Dendritic cell treated with granulocyte-macrophage colony-stimulating factor and Interleukin-4, amounts not matched to agents 40 ng/mL and 50 ng/mL, for 4 days (primary cell): ENCODE data around the gene PPIC.
"Not testable (repeated sequence)": the region's sequence is repeated elsewhere in the genome, so short reads cannot be mapped to it uniquely, and the experiment has no call there.

Experiments used
- H3K27ac Mint-ChIP-seq: one replicate; pipeline ENCODE4 v1.8.0; 2022; ENCODE audit warnings: mild to moderate bottlenecking, mixed read lengths
- H3K27me3 Mint-ChIP-seq: one replicate; pipeline ENCODE4 v1.8.0; 2022; ENCODE audit warnings: mild to moderate bottlenecking, mixed read lengths
- H3K36me3 Mint-ChIP-seq: one replicate; pipeline ENCODE4 v1.8.0; 2022; ENCODE audit warnings: low read depth, mixed read lengths
- H3K4me1 Mint-ChIP-seq: one replicate; pipeline ENCODE4 v1.8.0; 2022; ENCODE audit warnings: low read depth, mixed read lengths
- H3K4me3 Mint-ChIP-seq: one replicate; pipeline ENCODE4 v1.8.0; 2022; ENCODE audit warnings: mild to moderate bottlenecking, moderate library complexity, mixed read lengths
- H3K9me3 Mint-ChIP-seq: one replicate; pipeline ENCODE4 v1.8.0; 2022; ENCODE audit warnings: mixed read lengths
- intact Hi-C: fragments of 100-400 bp; cut with micrococcal nuclease; formaldehyde crosslinking; loops from one replicate; pipeline ENCODE4 v1.15.0; 2022

Gene PPIC

DNA sequence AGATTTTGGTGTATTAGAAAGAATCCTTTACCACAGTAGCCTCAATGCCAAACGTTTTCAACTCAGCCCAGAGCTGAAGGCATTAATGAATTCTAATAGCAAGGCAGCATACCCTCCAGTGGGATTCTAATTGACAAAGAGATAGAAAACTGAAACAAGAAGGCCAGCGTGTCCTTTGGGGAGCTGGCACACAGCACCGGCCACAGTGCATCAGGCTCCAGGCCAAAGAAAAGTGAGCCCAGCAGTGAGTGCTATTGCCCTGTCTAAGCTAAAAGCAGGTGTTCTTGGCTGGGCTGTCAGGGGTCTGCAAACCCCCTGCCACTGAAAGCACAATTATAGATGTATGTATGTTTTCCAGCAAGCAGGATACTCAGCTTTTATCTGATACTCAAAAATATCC is 40.4 kb downstream of the PPIC start:
- no peak overlapping the region for H3K4me3 Mint-ChIP-seq
- H3K27me3 Mint-ChIP-seq, result no peaks in the 10 kb centered on the region
- intact Hi-C loops, result no loop called here
- no peaks in the 10 kb centered on the region for H3K9me3 Mint-ChIP-seq
- H3K4me1 Mint-ChIP-seq, result no peaks in the 10 kb centered on the region
- H3K36me3 Mint-ChIP-seq, result no peaks in the 10 kb centered on the region
- H3K27ac Mint-ChIP-seq, result no peak overlapping the region

DNA sequence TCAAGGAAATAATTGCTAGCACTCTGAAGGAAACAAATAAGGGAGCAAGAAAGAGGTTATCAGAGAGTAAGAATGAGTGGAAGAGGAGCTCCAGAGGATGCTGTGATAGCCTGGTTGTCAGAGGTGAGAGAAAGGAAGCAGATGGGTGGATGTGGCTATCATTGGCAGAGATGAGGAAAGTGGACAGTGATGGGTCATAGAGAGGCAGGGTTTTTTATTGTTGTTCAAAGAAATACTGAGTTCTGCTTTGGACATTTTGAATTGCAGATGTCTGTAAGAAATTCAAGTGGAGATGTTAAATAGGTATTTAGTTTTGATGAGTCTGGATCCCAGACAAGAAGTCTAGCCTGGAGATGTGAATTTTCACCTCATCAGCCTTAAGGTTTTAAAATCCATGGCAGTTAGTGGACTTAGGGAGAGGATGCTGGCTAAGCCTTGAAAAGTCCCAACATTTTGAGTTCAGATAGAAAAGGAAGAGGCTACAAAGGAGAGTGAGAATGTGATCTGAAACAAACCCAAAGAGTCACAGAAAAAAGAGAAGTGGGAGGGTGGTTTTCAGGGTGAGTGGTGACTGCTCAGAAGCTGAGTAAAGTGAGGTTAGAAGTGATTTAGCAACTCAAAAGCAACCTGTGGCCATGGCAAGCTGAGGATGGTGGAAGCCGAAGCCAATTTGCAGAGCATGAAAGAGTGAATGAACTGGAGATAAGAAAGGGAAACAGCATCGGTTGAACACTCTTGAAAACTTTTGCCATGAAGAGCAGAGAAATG is 50.4 kb downstream of the PPIC start:
- intact Hi-C loops, result no loop called here
- Mint-ChIP-seq H3K9me3 (no peaks in the 10 kb centered on the region), H3K4me3 (no peak overlapping the region), H3K27me3 (no peaks in the 10 kb centered on the region), H3K36me3 (no peaks in the 10 kb centered on the region), H3K4me1 (peaks cover 11% of the 10 kb centered on the region), H3K27ac (peak overlapping the region; percentile 1)

DNA sequence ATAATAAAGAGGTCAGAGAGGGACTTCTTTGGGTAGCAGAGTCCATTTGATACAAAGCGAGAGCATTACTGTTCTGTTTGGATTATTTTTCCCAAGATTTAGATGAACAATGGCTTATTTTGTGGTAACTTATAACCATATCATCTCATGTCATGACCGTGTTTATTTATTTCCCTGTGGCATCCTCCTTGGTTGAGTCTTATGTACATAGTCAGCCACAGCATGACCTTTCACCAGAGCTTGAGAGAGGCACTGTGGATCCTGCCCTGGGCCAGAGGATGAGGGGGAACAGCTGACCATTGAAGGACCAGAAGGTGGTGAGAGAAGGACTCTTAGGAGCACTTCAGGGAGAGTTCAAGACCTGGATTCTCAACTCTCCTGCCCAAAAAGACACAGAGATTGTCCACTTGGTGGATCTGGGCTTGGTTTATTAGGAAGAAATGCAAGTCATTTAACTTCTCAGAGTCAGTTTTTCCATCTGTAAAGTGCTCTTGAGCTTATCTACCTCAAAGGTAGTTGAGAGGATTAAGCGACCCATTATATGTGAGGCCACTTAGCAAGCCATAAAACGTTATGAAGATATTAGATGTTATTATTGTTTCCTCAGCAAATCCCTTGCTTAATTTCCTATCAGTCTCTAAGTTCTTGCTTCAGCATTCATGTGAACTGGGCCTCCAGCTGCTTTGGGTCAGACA is 51.4 kb downstream of the PPIC start:
- no peak overlapping the region for H3K4me3 Mint-ChIP-seq
- H3K27ac Mint-ChIP-seq, result no peak overlapping the region
- intact Hi-C loops, result no loop called here
- no peaks in the 10 kb centered on the region for H3K27me3 Mint-ChIP-seq
- H3K4me1 Mint-ChIP-seq, result peaks cover 11% of the 10 kb centered on the region
- H3K9me3 Mint-ChIP-seq, result no peaks in the 10 kb centered on the region
- H3K36me3 Mint-ChIP-seq, result no peaks in the 10 kb centered on the region

DNA sequence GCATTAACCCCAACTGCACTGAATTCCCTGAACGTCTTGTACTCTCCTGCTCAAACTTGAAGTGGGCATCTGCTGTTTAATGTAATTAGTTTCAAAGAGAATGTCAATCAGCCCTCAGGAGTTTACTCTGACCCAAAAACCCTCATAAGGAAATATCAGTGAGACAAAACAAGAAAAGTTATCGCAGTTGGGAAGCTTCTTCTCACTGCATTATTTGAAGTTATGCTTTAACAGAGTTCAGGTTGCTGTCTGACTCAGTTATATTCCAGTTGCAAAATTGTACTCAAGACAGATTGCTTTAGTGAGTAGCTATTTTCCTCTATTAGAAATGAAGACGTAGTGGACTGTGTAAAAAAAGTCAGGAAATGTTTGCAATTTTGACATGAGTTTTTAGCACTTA is 52.1 kb downstream of the PPIC start:
- Mint-ChIP-seq H3K27me3 (no peaks in the 10 kb centered on the region), H3K4me1 (peaks cover 11% of the 10 kb centered on the region), H3K27ac (no peak overlapping the region), H3K9me3 (no peaks in the 10 kb centered on the region), H3K36me3 (no peaks in the 10 kb centered on the region), H3K4me3 (no peak overlapping the region)
- intact Hi-C loops, result no loop called here

DNA sequence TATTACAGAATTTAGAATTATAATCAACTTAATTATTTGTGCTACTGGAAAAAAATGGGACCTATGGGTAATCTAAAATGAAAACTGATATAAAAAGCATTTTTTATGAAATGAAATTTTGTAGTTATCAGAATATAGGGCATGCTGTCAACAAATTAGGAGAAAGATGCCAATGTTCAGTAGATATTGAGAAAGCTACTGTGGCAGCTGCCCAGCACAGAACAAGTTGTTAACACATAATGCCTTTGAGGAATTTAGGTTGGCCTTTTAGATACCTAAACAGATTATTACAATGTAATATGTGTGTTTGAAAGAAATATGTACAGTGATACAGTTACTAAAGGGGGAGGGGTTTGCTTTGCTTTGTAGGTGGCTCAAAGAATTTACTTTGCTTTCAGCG is 54.1 kb downstream of the PPIC start:
- no peaks in the 10 kb centered on the region for H3K27me3 Mint-ChIP-seq
- no peaks in the 10 kb centered on the region for H3K36me3 Mint-ChIP-seq
- no peak overlapping the region for H3K27ac Mint-ChIP-seq
- H3K4me1 Mint-ChIP-seq, result peaks cover 11% of the 10 kb centered on the region
- no peaks in the 10 kb centered on the region for H3K9me3 Mint-ChIP-seq
- H3K4me3 Mint-ChIP-seq, result no peak overlapping the region
- intact Hi-C loops, result no loop called here

DNA sequence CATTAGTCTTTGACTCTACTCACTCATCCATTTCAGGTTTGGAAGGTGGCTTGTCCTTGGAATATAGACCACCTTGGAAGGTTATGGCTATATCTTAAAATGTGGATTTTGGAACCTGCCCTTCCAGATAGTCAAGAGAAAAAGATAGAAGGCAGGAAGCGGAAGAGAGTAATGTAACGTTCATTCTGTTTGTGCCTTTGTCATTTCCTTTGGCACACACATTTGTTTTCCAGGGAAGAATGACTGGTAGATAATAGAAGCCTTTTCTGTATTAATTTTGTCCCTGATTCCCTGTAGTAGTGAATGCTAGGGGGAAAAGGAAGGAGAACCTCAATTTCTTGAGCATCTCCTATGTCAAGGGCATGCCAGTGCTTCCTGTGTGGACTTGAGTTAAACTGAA is 54.7 kb downstream of the PPIC start:
- intact Hi-C loops, result no loop called here
- H3K4me3 Mint-ChIP-seq, result no peak overlapping the region
- H3K9me3 Mint-ChIP-seq, result no peaks in the 10 kb centered on the region
- no peaks in the 10 kb centered on the region for H3K36me3 Mint-ChIP-seq
- H3K4me1 Mint-ChIP-seq, result peaks cover 11% of the 10 kb centered on the region
- H3K27me3 Mint-ChIP-seq, result no peaks in the 10 kb centered on the region
- H3K27ac Mint-ChIP-seq, result no peak overlapping the region

DNA sequence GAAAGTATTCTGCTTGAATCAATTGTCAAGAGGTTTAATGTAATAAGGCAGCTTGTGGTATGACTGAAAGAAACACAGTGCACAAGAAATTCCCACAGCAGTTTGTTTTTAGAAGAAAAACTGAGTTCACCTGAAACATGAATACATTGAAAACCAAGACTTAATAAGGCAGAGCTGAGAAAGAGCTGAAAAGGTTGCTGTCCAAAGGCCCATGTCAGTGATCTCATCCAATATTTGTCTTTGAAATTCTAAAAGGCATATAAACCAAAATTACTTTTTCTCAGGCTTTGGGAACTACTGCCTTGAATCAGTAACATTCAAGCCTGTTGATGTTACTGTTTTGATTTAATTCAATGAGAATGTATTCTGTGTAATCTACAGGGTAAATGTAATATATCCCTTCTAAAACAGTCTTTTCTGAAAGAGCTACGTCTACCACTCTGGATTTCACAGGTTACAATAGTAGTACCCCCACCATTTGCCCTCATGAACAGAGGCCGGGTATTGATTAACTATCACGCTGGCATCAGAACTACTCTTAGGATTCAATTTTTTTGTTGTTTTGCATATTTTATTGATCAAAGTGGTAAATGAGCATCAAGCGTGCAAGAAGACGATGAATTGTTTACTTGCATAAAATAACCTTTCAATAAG is 57.8 kb downstream of the PPIC start:
- Mint-ChIP-seq H3K4me3 (no peak overlapping the region), H3K27me3 (no peaks in the 10 kb centered on the region), H3K36me3 (no peaks in the 10 kb centered on the region), H3K4me1 (no peaks in the 10 kb centered on the region), H3K27ac (no peak overlapping the region), H3K9me3 (no peaks in the 10 kb centered on the region)
- intact Hi-C loops, result no loop called here

DNA sequence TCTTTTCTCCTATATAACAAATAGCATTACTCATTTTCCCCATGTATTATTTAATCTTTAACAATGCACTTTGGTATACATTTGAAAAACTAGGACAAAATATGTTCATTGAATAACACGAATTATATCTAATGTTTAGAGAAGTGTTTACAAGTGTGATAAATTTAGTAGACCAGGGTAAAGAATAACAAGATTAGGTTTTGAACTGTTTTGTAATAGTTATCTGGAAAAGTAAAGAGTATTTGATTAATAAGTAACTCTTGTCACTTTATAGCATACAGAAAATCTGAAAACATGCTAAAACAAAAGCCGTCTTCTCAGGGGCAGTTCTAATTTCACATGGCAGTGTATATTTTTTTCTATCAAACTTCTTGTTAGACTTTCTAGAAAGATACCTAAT is 58.5 kb downstream of the PPIC start:
- no peak overlapping the region for H3K27ac Mint-ChIP-seq

DNA sequence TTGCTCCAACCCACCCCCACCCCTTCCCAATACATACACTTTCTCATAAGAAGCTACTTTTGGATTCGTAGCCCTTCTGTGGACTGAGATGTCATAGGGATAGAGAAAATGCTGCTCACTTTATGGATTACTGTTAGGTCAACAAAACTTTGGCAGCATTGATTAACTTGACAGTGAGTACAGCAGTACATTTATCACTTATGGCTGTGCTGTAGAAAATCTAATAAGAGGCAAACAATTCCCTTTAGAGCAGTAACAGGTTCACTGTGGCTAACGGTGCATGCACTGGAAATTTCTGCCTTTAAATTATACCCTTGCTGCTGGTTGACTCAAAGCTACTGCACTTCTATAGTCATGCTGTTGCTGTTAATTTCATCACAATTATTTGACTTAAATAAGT is 59.2 kb downstream of the PPIC start:
- Mint-ChIP-seq H3K4me3 (no peak overlapping the region), H3K9me3 (no peaks in the 10 kb centered on the region), H3K4me1 (no peaks in the 10 kb centered on the region), H3K27ac (no peak overlapping the region), H3K27me3 (no peaks in the 10 kb centered on the region), H3K36me3 (no peaks in the 10 kb centered on the region)
- intact Hi-C loops, result no loop called here

More for the DNA sequence above, 58.5 kb downstream of the PPIC start:
- Mint-ChIP-seq H3K9me3 (no peaks in the 10 kb centered on the region), H3K4me1 (no peaks in the 10 kb centered on the region), H3K27me3 (no peaks in the 10 kb centered on the region), H3K4me3 (no peak overlapping the region), H3K36me3 (no peaks in the 10 kb centered on the region)
- intact Hi-C loops, result no loop called here

DNA sequence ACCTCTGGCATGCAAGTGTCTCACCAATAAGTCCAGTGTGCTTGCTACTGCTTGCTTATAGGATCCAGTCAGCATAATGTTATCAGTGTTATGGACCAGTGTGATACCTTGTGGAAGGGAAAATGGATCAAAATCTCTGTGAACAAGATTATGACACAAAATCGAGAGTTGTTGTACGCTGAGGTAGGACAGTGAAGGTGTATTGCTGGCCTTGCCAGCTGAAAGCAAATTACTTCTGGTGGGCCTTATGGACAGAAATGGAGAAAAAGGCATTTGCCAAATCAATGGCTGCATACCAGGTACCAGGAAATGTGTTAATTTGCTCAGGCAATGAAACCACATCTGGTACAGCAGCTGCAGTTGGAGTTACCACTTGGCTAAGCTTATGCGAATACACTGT is 62.3 kb downstream of the PPIC start:
- intact Hi-C loops, H3K9me3 Mint-ChIP-seq, H3K27ac Mint-ChIP-seq, H3K4me1 Mint-ChIP-seq, H3K4me3 Mint-ChIP-seq, H3K27me3 Mint-ChIP-seq: not testable (repeated sequence)
- peaks cover 21% of the 10 kb centered on the region for H3K36me3 Mint-ChIP-seq

DNA sequence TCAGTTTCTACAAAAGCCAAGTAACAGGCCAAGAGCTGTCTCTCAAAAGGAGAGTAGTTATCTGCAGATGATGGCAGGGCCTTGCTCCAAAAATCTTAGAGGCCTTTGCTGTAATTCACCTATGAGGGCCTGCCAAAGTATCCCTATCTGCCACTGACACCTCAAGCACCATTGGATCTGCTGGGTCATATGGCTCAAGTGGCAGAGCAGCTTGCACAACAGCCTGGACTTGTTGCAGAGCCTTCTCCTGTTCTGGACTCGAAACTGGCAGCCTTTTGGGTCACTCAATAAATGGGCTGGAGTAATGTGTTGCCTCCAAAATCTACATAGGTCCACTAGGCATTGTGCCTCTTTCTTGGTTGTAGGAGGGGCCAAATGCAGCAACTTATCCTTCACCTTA is 62.8 kb downstream of the PPIC start:
- H3K27me3 Mint-ChIP-seq, result not testable (repeated sequence)

More for the DNA sequence above, 62.8 kb downstream of the PPIC start:
- H3K4me1 Mint-ChIP-seq, H3K4me3 Mint-ChIP-seq, H3K9me3 Mint-ChIP-seq, H3K27ac Mint-ChIP-seq, intact Hi-C loops: not testable (repeated sequence)
- H3K36me3 Mint-ChIP-seq, result peaks cover 21% of the 10 kb centered on the region
